ENCODE results near the gene UPK3A. TPM values are rescaled to one million over a fixed set of nuclear protein-coding genes. Genes with fewer than 3 reads are reported as not detected.
"Not testable (repeated sequence)": the region's sequence is repeated elsewhere in the genome, so short reads cannot be mapped to it uniquely, and the experiment has no call there.

The UPK3A gene
- total RNA-seq, 1 donor from 2014 or later, result not detected

- DNase-seq (ENCODE audit: extremely low read depth, low read depth, low spot score), result no peak
These were observed 6.6 kb upstream of the UPK3A start for GRCh38 chr22:45278125-45278524.

- DNase-seq (ENCODE audit: extremely low read depth, low read depth, low spot score), result no peak
These were observed 4.2 kb upstream of the UPK3A start for GRCh38 chr22:45280587-45280980.

GRCh38 chr22:45281010-45281409 lies 3.7 kb upstream of the UPK3A start:
- no peak for DNase-seq (ENCODE audit: extremely low read depth, low read depth, low spot score)

- no peak for DNase-seq (ENCODE audit: extremely low read depth, low read depth, low spot score)
These were observed 712 bp downstream of the UPK3A start for GRCh38 chr22:45285263-45286058.

GRCh38 chr22:45286854-45287551 lies 2.3 kb downstream of the UPK3A start:
- DNase-seq (ENCODE audit: extremely low read depth, low read depth, low spot score), result no peak

GRCh38 chr22:45290410-45290936 lies 5.7 kb downstream of the UPK3A start:
- no peak for DNase-seq (ENCODE audit: extremely low read depth, low read depth, low spot score)

- DNase-seq (ENCODE audit: extremely low read depth, low read depth, low spot score), result no peak
These were observed 6.5 kb downstream of the UPK3A start for GRCh38 chr22:45291061-45291930.

- no peak for DNase-seq (ENCODE audit: extremely low read depth, low read depth, low spot score)
These were observed 7.2 kb downstream of the UPK3A start for GRCh38 chr22:45291931-45292290.

- no peak for DNase-seq (ENCODE audit: extremely low read depth, low read depth, low spot score)
These were observed 8.1 kb downstream of the UPK3A start for GRCh38 chr22:45292731-45293442.

- no peak for DNase-seq (ENCODE audit: extremely low read depth, low read depth, low spot score)
These were observed 9.3 kb downstream of the UPK3A start for GRCh38 chr22:45294030-45294429.

GRCh38 chr22:45295004-45295403 lies 10.3 kb downstream of the UPK3A start:
- not testable (repeated sequence) for DNase-seq (ENCODE audit: extremely low read depth, low read depth, low spot score)

- no peak for DNase-seq (ENCODE audit: extremely low read depth, low read depth, low spot score)
These were observed 10.7 kb downstream of the UPK3A start for GRCh38 chr22:45295492-45295891.

- DNase-seq (ENCODE audit: extremely low read depth, low read depth, low spot score), result no peak
These were observed 12.0 kb downstream of the UPK3A start for GRCh38 chr22:45296628-45297297.

GRCh38 chr22:45298934-45299505 lies 14.3 kb downstream of the UPK3A start:
- no peak for DNase-seq (ENCODE audit: extremely low read depth, low read depth, low spot score)

- no peak for DNase-seq (ENCODE audit: extremely low read depth, low read depth, low spot score)
These were observed 18.0 kb downstream of the UPK3A start for GRCh38 chr22:45302751-45303150.

- no peak for DNase-seq (ENCODE audit: extremely low read depth, low read depth, low spot score)
These were observed 18.4 kb downstream of the UPK3A start for GRCh38 chr22:45303181-45303580.

GRCh38 chr22:45304971-45305370 lies 20.2 kb downstream of the UPK3A start:
- DNase-seq (ENCODE audit: extremely low read depth, low read depth, low spot score), result no peak

- DNase-seq (ENCODE audit: extremely low read depth, low read depth, low spot score), result no peak
These were observed 20.8 kb downstream of the UPK3A start for GRCh38 chr22:45305456-45306075.

- no peak for DNase-seq (ENCODE audit: extremely low read depth, low read depth, low spot score)
These were observed 21.4 kb downstream of the UPK3A start for GRCh38 chr22:45306139-45306538.
